Tibial nerve (tissue), 4 donors: Measurements from ENCODE around the gene ZNF761.
"Not testable (repeated sequence)": the region's sequence is repeated elsewhere in the genome, so short reads cannot be mapped to it uniquely, and the experiment has no call there.

Source experiments
- CTCF ChIP-seq, 5 experiments: fragments of 200-600 bp in 3 of 5; fragments of 450-650 bp in 2 of 5; sonication (generic) in 3 of 5; IDR thresholded peaks; one replicate each; pipeline ENCODE4 v1.5.1; 2016 to 2019; ENCODE audit warnings: antibody characterized with exemption in 5 of 5, mild to moderate bottlenecking in 3 of 5, moderate library complexity in 2 of 5
- EP300 ChIP-seq, 2 donors: sonication (generic); formaldehyde crosslinking; IDR thresholded peaks; one replicate each; pipeline ENCODE4 v1.6.1; 2017; ENCODE audit warnings: antibody characterized with exemption in 2 of 2, mild to moderate bottlenecking in 1 of 2
- POLR2A ChIP-seq, 2 donors: fragments of 450-650 bp; IDR thresholded peaks; one replicate each; pipeline ENCODE4 v1.6.1; 2017; ENCODE audit warnings: antibody characterized with exemption in 2 of 2, mild to moderate bottlenecking in 2 of 2, moderate library complexity in 2 of 2

- not testable (repeated sequence) for TF ChIP-seq POLR2A, CTCF, EP300 (IDR thresholded peaks at IDR 0.05)
Observed at GRCh38 chr19:53475470-53475869, 43.7 kb downstream of the ZNF761 start.
